Stimulated activated naive CD8-positive, alpha-beta T cell treated with anti-CD3 and anti-CD28 coated beads, Interleukin-15, amount 100 ng/mL, for 72 hours (primary cell): ENCODE data around the gene CAPN2.

Experiments used
- ATAC-seq: fragments of 150-1000 bp; cut with Tn5 transposase; 2 replicates; pipeline ENCODE4 v1.10.0; 2021; ENCODE audit warnings: mild to moderate bottlenecking, moderate library complexity
- DNase-seq, 2 donors: peaks; one replicate each; pipeline ENCODE4 v3.0.0; 2021 to 2022
- H3K27ac Mint-ChIP-seq, 2 donors: one replicate each; pipeline ENCODE4 v1.8.0; 2022; ENCODE audit warnings: mild to moderate bottlenecking in 2 of 2, mixed read lengths in 2 of 2, moderate library complexity in 2 of 2
- H3K27me3 Mint-ChIP-seq: one replicate; pipeline ENCODE4 v1.8.0; 2022; ENCODE audit warnings: mixed read lengths
- H3K4me1 Mint-ChIP-seq: one replicate; pipeline ENCODE4 v1.8.0; 2022; ENCODE audit warnings: mild to moderate bottlenecking, mixed read lengths
- H3K4me3 Mint-ChIP-seq, 2 donors: one replicate each; pipeline ENCODE4 v1.8.0; 2022; ENCODE audit warnings: mild to moderate bottlenecking in 2 of 2, mixed read lengths in 2 of 2, moderate library complexity in 1 of 2
- H3K9me3 Mint-ChIP-seq, 2 donors: one replicate each; pipeline ENCODE4 v1.8.0; 2022; ENCODE audit warnings: mixed read lengths in 2 of 2

The CAPN2 gene

DNA sequence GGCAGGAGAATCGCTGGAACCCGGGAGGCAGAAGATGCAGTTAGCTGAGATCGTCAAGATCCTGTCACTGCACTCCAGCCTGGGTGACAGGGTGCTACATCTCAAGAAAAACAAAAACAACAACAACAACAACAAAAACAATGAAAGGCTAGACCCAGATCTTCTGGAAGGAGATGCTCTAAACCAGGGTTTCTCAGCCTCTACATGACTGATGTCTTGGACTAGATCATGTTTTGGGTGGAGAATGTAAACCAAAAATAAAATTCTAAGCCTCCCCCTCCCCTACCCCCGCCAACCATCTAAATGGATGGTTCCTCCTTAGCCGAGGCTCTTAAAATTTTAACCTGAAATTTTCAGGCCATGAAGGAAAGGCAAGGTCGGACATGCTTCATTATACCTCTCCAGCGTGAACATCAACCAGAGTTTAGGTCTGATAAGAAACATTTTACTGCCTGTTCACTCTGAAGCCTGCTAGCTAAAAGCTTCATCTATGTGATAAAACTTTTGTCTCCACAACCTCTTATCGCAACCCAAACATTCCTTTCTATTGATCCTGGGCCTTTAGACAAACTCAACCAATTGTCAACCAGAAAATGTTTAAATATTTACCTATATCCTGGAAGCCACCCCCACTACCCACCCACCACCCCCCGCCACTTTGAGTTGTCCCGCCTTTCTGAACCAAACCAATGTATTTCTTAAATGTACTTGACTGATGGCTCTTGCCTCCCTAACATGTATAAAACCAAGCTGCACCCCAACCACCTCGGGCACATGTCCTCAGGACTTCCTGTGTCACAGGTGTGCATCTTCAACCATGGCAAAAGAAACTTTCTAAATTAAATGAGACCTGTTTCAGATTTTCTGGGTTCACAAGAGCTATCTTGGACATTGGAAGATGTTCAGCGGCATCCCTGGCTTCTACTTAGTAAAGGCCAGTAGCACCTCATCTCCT lies 1.9 kb upstream of the CAPN2 start:
- no peaks in the 10 kb centered on the region for H3K27me3 Mint-ChIP-seq
- peaks cover 27% of the 10 kb centered on the region for H3K4me1 Mint-ChIP-seq
- ATAC-seq (no peak), DNase-seq (no peak)
- H3K4me3 Mint-ChIP-seq, result no peak overlapping the region
- H3K9me3 Mint-ChIP-seq, result no peaks in the 10 kb centered on the region
- no peak overlapping the region for H3K27ac Mint-ChIP-seq

DNA sequence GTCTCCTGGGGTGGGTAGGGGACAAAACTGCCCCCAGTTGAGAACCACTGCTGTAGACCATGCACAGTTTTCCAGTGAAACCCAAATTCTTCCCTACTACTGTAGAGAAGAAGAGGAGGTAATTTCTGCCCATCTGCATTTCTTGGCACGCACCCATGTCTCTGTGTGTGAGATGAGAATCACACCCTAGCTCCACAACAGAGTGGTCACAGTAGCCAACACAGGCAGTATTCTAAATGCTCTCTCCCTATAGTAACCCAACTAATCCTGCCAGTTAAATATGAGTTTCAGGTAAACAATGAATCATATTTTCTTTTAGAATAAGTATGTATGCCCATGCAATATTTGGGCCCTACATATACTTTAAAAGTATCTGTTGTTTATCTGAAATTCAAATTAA lies 1.2 kb upstream of the CAPN2 start:
- Mint-ChIP-seq H3K27ac (no peak overlapping the region), H3K4me1 (peaks cover 34% of the 10 kb centered on the region), H3K4me3 (peak overlapping the region in 1 of 2 donors; percentile 54), H3K27me3 (no peaks in the 10 kb centered on the region), H3K9me3 (no peaks in the 10 kb centered on the region)
- ATAC-seq, result no peak
- DNase-seq, result no peak

DNA sequence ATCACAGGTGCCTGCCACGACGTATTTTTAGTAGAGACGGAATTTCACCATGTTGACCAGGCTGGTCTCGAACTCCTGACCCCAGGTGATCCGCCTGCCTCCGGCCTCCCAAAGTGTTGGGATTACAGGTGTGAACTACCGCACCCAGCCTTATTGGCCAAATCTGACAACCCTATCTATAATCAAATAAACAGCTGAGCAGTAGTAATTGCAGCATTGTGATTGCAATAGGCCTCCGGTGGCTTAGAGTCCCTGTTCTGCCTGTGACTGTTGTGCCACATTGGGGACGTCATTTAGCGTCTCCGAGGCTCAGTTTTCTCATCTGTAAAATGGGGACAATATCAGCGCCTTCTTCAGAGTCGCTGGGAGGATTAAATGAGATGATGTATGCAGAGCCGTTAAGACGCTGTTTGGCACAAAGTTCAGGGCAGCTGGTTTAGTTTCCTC lies 569 bp upstream of the CAPN2 start:
- no peak overlapping the region for H3K27ac Mint-ChIP-seq
- H3K9me3 Mint-ChIP-seq, result no peaks in the 10 kb centered on the region

DNA sequence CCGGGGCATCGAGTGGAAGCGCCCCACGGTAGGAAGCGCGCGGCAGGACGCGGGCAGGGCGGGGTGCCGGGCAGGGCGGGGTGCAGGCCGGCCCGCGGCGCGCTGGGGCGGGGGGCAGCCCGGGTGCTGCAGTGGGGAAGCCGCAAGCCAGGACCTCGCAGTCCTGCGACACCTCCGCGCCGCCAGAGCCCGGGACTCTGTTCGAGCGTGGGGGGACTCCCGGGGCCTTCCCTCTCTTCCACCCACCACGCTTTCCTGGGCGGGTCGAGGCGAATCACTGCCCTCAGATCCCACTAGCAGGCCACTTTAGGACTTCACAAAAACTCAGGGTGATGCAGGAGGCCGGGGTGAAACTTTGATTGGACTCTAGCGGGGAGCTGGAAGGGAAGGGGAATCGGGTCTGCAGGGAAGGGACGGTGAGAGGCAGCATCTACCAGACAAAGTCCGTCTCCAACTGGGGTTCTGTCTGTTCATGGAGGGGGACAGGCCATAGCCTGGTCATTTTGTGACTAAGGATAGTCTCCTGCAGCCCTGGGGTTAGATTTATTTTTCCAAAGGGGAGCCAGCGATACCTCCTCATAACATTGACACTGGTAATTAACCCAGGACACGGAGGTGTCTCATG lies 623 bp downstream of the CAPN2 start:
- H3K4me1 Mint-ChIP-seq, result peaks cover 52% of the 10 kb centered on the region
- ATAC-seq (peak; percentile 64), DNase-seq (peak; percentile 32 to 49)
- no peaks in the 10 kb centered on the region for H3K9me3 Mint-ChIP-seq
- H3K4me3 Mint-ChIP-seq, result peak overlapping the region; percentile 75 to 81
- peak overlapping the region; percentile 29 to 77 for H3K27ac Mint-ChIP-seq
- no peaks in the 10 kb centered on the region for H3K27me3 Mint-ChIP-seq

More for the DNA sequence above, 569 bp upstream of the CAPN2 start:
- no peak for DNase-seq
- H3K4me1 Mint-ChIP-seq, result peaks cover 40% of the 10 kb centered on the region
- peak; percentile 3 for ATAC-seq
- H3K27me3 Mint-ChIP-seq, result no peaks in the 10 kb centered on the region
- H3K4me3 Mint-ChIP-seq, result peak overlapping the region; percentile 9 to 54

DNA sequence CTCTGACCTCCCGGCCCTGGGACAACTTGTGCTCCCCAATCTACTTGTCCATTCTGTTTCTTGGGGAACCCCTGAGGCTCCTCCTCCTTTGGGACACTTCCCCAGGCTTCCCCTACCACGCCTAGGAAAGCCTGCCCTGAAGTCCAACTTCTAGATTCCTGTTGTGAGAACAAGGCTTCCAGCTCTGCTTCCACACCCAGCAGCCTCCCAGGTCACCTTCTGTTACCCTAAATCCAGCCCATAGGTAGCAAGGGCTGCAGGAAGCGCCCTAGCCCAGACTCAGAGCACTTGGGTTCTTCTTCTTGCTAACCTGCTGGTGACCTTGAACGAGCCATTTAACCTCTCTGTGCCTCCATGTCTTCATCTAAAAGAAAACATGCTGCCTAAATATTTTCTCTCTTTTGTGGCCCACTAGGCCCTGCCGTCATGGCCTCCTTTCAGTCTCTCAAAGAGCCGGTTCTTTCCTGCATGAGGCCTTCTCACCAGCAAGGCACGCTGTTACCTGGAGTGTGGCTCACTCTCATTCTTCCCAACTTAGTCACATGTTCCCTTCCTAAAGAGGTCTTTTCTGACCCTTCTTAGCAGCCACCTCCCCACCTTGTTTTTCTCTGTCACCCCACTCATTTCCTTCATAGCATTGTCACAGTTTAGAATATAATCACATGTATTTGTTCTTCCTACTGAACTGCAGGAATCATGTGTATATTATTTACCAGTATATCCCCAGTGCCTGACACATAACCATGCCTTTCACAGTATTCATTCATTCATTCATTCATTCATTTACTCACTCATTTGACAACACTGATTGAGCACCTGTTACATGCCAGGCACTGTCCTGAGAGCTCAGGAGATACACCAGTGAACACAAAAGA lies 1.4 kb downstream of the CAPN2 start:
- no peaks in the 10 kb centered on the region for H3K9me3 Mint-ChIP-seq
- H3K4me1 Mint-ChIP-seq, result peaks cover 55% of the 10 kb centered on the region
- ATAC-seq, result no peak
- H3K27ac Mint-ChIP-seq, result peak overlapping the region; percentile 29 to 71
- H3K4me3 Mint-ChIP-seq, result peak overlapping the region; percentile 75 to 81
- no peaks in the 10 kb centered on the region for H3K27me3 Mint-ChIP-seq
- DNase-seq, result no peak

DNA sequence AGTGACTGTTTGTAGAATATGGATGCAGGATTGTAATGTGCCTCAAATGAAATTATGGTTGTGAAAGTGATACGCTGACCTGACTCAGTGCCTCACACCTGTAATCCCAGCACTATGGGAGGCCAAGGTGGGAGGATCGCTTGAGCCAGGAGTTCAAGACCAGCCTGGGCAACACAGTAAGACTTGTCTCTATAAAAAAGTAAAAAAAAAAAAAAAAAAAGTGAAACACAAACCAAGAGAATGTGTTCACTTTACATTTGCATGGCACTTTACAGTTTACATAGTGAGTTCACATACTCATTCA lies 2.0 kb downstream of the CAPN2 start:
- H3K9me3 Mint-ChIP-seq, result no peaks in the 10 kb centered on the region
- no peaks in the 10 kb centered on the region for H3K27me3 Mint-ChIP-seq
- H3K4me1 Mint-ChIP-seq, result peaks cover 55% of the 10 kb centered on the region
- H3K27ac Mint-ChIP-seq, result no peak overlapping the region
- ATAC-seq (no peak), DNase-seq (no peak)
- H3K4me3 Mint-ChIP-seq, result peak overlapping the region in 1 of 2 donors; percentile 75

DNA sequence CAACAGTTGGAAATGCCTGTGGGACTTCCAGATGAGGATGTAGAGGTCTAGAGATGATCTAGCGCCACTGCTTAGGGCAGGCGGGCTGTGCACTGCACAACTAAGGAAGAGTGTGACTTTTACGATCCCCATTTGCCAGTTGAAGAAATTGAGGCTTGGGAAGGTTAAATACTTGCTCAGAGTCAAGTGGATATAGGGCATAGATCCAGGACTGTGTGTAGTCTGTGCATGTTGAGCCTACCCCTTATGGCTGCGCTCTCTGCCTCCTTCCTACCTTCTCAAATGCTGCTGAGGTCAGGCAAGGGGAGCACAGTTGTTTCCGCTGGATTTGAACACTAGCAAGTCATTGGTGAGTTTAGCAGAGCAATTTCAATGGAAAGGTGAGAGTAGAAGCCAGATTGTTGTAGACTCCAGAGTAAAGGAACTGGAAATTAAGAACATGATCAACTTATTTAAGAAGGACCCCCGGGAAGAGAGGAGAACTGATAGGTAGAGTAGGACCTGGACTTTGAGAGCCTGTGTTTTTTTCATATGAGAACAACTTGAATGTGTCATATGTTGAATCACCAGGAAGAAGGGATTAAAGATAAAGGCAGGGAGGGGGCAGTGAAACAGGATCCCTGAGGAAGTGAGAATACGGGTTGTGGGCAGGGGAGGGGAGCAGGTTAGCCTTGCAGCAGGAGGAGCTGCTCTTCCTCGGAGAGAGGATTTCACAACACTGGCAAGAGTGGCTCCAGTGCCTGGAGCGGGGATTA lies 2.7 kb downstream of the CAPN2 start:
- Mint-ChIP-seq H3K4me1 (peaks cover 55% of the 10 kb centered on the region), H3K27me3 (no peaks in the 10 kb centered on the region), H3K9me3 (no peaks in the 10 kb centered on the region), H3K4me3 (peak overlapping the region; percentile 24 to 54), H3K27ac (peak overlapping the region in 1 of 2 donors; percentile 94)
- DNase-seq (no peak), ATAC-seq (no peak)

DNA sequence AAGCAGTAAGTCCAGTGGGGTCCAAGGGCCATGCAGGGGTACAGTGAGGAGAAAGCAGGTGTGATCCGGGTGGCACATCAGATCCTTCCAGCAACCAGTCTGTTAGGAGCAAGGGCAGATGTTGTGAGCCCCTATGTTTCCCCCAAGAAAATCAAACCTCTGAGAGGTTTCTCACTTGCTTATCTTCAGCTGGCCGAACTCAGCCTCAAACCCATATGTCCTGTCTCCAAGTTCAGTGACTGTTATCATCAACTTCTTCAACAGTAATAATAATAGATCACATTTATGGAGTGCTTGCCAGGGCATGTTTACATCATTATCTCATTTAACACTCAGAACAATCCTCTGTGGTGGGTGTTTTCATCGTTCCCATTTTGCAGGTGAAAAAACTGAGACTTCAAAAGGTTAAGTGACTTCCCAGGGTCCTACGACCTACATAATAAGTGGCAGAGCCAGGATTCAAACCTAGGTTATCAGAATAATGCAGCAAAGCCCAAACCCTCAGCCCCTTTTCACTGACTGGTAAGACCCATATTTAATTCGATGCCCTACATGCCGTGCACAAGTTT lies 3.3 kb downstream of the CAPN2 start:
- no peaks in the 10 kb centered on the region for H3K27me3 Mint-ChIP-seq
- H3K4me1 Mint-ChIP-seq, result peaks cover 59% of the 10 kb centered on the region
- no peak for ATAC-seq
- peak overlapping the region; percentile 69 to 73 for H3K4me3 Mint-ChIP-seq
- no peak for DNase-seq
- peak overlapping the region in 1 of 2 donors; percentile 94 for H3K27ac Mint-ChIP-seq
- no peaks in the 10 kb centered on the region for H3K9me3 Mint-ChIP-seq

DNA sequence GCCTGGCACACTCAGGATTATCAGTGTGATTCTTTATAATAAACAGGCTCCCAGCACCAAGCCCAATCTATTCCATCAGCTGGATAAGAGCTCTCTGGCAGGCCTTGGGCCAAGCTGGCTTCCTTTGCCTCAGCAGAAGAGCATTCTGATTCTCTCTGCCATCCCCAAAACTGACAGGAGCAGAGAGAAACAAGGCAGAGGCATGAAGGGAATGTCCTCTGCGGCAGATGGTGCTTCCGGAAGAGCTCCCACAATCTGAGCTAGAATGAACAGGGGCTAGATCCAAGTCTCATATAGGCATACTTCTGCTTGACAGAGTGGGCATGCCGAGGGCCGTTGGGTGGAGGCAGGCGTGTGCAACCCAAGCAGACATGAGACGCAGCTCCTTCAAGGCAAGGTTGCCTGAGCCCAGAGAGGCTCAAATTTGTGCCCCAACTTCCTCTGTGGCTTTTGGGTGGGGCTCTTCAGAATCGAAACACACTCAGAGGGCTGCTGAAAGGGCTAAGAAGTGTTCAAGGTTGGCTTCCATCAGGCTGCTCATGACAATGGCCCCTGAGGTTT lies 4.0 kb downstream of the CAPN2 start:
- Mint-ChIP-seq H3K4me1 (peaks cover 66% of the 10 kb centered on the region), H3K27me3 (no peaks in the 10 kb centered on the region), H3K4me3 (peak overlapping the region; percentile 69 to 73), H3K9me3 (no peaks in the 10 kb centered on the region), H3K27ac (peak overlapping the region; percentile 48 to 54)
- ATAC-seq, result peak; percentile 72
- peak; percentile 59 to 61 for DNase-seq

DNA sequence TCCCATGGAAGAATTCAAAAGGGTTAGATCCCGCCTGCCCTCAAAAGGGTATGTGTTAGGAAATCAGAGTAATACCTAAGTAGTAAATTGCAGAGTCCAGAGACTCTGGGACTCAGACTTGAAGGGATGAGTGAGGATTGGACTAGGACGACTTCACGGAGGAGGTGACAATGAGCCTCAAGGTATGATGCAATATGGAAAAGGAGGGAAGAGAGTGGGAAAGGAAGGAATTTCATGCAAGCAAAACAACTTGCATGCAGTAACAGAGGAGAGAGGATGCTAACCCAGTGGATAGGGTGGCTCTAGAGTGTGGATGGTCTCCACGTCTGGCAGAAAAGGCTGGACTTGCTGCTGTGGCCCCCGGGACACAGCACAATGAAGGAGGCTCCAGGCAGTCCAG lies 4.8 kb downstream of the CAPN2 start:
- Mint-ChIP-seq H3K27me3 (no peaks in the 10 kb centered on the region), H3K27ac (peak overlapping the region in 1 of 2 donors; percentile 13), H3K4me3 (peak overlapping the region; percentile 0 to 73), H3K9me3 (no peaks in the 10 kb centered on the region), H3K4me1 (peaks cover 73% of the 10 kb centered on the region)
- ATAC-seq (no peak), DNase-seq (no peak)

DNA sequence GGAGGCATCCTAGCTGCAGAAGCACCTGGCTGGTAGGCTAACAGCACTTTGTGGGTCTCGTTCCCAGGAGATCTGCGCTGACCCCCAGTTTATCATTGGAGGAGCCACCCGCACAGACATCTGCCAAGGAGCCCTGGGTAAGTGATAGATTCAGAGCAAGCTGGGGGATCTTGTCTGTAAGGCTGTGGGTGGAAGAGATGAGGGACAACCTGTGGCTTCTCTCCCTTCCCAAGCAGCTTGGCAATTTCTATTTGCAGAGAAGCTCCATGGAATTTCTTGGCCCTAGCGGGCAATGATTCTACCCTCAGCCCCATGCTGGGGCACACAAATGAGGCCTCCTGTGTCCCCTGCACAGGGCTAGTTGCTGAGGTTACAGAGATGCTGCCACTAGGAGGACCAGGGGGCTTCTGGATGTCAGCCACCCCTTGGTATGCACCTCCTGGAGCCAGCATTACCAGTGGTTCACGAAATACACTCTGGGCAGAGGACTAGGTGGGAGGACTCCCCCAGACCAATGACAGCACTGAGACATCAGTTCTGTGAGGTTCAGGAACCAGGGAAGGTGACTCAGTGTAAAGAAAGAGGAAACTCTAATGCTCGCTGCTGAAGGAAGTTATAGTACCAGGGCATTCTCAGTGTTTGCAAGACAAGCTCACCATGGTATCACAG lies 5.5 kb downstream of the CAPN2 start:
- no peak overlapping the region for H3K27ac Mint-ChIP-seq
- no peak for DNase-seq
- no peaks in the 10 kb centered on the region for H3K27me3 Mint-ChIP-seq
- peaks cover 77% of the 10 kb centered on the region for H3K4me1 Mint-ChIP-seq
- H3K4me3 Mint-ChIP-seq, result no peak overlapping the region
- no peaks in the 10 kb centered on the region for H3K9me3 Mint-ChIP-seq
- ATAC-seq, result peak; percentile 60

DNA sequence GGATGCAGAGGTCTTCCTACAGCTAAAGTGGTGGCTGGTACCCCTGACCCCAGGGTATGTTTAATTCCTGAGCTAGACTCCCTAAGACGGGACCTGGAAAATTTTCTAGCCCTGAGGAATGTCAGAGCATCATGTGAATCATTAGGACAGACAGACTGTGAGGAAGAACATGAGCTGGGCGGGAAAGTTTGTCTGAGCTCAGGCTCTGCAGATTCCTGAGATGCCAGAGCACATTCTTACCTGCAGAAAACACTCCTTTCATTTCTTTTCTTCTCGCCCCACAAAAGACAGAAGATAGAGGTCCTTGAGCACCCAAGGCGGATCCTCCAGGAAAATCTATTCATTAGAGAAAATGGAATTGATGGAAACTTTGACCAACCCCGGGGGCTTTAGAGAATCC lies 6.5 kb downstream of the CAPN2 start:
- H3K4me1 Mint-ChIP-seq, result peaks cover 77% of the 10 kb centered on the region
- H3K4me3 Mint-ChIP-seq, result no peak overlapping the region
- ATAC-seq, result no peak
- H3K27ac Mint-ChIP-seq, result no peak overlapping the region
- no peaks in the 10 kb centered on the region for H3K27me3 Mint-ChIP-seq
- DNase-seq, result no peak
- H3K9me3 Mint-ChIP-seq, result no peaks in the 10 kb centered on the region

DNA sequence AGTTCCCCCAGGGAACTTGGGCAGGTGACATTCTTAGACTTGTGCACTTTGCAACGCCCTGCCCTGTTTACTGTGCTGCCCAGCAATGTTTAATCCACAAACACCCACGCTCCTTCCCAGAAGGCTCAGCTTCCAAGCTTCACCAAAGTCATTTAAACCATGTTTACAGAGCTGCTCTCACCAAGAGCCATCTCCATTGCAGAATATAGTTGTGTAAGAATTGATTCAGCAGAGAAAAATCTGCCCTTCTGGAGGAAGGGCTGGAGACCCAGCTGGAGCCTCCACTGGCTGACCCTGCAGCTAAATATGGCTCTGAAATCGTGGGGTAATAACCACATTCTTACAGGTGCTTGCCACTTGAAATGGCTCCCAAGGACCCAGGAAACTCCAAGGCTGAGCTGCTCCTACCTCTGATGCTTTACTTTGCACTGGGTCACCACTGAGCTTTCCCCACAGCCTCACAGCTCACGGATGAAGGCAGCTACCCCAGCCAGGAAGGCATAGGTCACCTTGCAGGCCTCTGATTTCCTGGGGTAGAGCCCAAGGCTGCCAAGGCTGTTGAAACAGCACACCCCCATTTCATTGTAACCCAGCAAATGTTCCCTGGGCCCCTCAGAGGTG lies 8.7 kb downstream of the CAPN2 start:
- Mint-ChIP-seq H3K27ac (peak overlapping the region in 1 of 2 donors; percentile 27), H3K4me1 (peaks cover 74% of the 10 kb centered on the region), H3K9me3 (no peaks in the 10 kb centered on the region)

More for the DNA sequence above, 8.7 kb downstream of the CAPN2 start:
- Mint-ChIP-seq H3K27me3 (no peaks in the 10 kb centered on the region), H3K4me3 (no peak overlapping the region)
- DNase-seq (no peak), ATAC-seq (no peak)
